Sigmoid colon (tissue), 7 donors: ENCODE data around the gene KIN. TPM values are rescaled to one million over a fixed set of nuclear protein-coding genes. Genes with fewer than 3 reads are reported as not detected.

Experiments
- DNase-seq: peaks from one replicate; pipeline ENCODE4 v3.0.0-alpha.2; 2019
- H3K27ac ChIP-seq, 4 donors: fragments of 200-600 bp; sonication (generic); one replicate each; pipeline ENCODE4 v1.5.1; 2016 to 2019; ENCODE audit warnings: mild to moderate bottlenecking in 1 of 4
- H3K27me3 ChIP-seq, 3 donors: fragments of 200-600 bp; sonication (generic); one replicate each; pipeline ENCODE4 v1.5.1; 2019; ENCODE audit warnings: mild to moderate bottlenecking in 1 of 3
- H3K36me3 ChIP-seq, 4 donors: fragments of 200-600 bp; sonication (generic); one replicate each; pipeline ENCODE4 v1.5.1; 2016 to 2019
- H3K4me1 ChIP-seq, 4 donors: fragments of 200-600 bp; sonication (generic); one replicate each; pipeline ENCODE4 v1.5.1; 2017 to 2019
- H3K4me3 ChIP-seq, 4 donors: fragments of 200-600 bp; sonication (generic); one replicate each; pipeline ENCODE4 v1.5.1; 2017 to 2019; ENCODE audit warnings: mild to moderate bottlenecking in 2 of 4, moderate library complexity in 1 of 4
- H3K9me3 ChIP-seq, 4 donors: fragments of 200-600 bp in 3 of 4; sonication (generic) in 3 of 4; one replicate each; pipeline versions ENCODE4 v1.5.1 to v1.6.1; 2013 to 2019
- EP300 ChIP-seq, 4 donors: sonication (generic); formaldehyde crosslinking; IDR thresholded peaks; one replicate each; pipeline ENCODE4 v1.6.1; 2017; ENCODE audit warnings: antibody characterized with exemption in 4 of 4
- POLR2A ChIP-seq, 2 donors: fragments of 450-650 bp; IDR thresholded peaks; one replicate each; pipeline ENCODE4 v1.6.1; 2016; ENCODE audit warnings: antibody characterized with exemption in 2 of 2, mild to moderate bottlenecking in 2 of 2, moderate library complexity in 2 of 2
- POLR2AphosphoS5 ChIP-seq, 4 donors: sonication (generic); formaldehyde crosslinking; IDR thresholded peaks; one replicate each; pipeline ENCODE4 v1.6.1; 2017; ENCODE audit warnings: antibody characterized with exemption in 4 of 4
- WGBS, 2 donors: extraction: QIAGEN DNeasy Blood & Tissue Kit; methylation state at CpG; one replicate each; pipeline ENCODE4 v1.1.7; 2013; 5-methylcytosine and 5-hydroxymethylcytosine counted together
- intact Hi-C: fragments of 100-400 bp; cut with DNase I; formaldehyde crosslinking; loops from one replicate; pipeline ENCODE4 v1.15.1; 2023
- polyA plus RNA-seq, 3 donors: library from polyadenylated mRNA; stranded (reverse); fragments of 200-250 nt; gene quantifications; one replicate each; pipeline ENCODE4 v1.2.3, GENCODE V29; 2013
- total RNA-seq, 4 donors: library from RNA; depleted of rRNA; stranded (reverse); fragments of >200 nt; gene quantifications; one replicate each; pipeline ENCODE4 v1.1.0, GENCODE V29; 2016
- TF ChIP-seq, protein P1 (sequence below), 4 experiments: fragments of 450-650 bp in 3 of 4; fragments of 200-600 bp in 1 of 4; IDR thresholded peaks; one replicate each; pipeline ENCODE4 v1.5.1; 2016 to 2019; ENCODE audit warnings: antibody characterized with exemption in 4 of 4, mild to moderate bottlenecking in 3 of 4, moderate library complexity in 2 of 4
- donor health status: healthy with polysubstance abuse.
- donor health status: Bipolar disorder and iron deficiency.
- donor health status: healthy.

Gene KIN
- total and polyA plus RNA-seq, 7 donors: 5.9 to 17.2 (median 6.7) TPM

DNA sequence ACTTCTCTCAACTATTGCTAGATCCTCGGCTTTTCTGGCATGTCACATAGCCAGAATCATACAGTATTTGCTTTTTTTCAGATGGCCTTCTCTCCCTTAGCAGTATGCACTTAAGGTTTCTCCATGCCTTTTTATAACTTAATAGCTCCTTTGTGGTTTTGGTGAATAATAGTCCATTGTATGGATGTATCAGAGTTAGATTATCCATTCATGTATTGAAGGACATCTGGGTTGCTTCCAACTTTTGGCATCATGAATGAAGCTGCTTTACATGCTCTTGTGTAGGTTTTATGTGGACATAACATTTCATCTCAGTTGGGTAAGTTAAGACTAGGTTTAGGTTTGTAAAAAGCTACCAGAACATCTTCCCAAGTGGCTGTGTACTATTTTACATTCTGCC lies 4.7 kb upstream of the KIN start:
- Histone ChIP-seq H3K27me3 (no peaks in the 10 kb centered on the region), H3K4me3 (no peak overlapping the region), H3K36me3 (peaks cover 0 to 9% (median 8%) of the 10 kb centered on the region in 4 donors), H3K9me3 (no peaks in the 10 kb centered on the region), H3K27ac (no peak overlapping the region), H3K4me1 (peaks cover 0 to 64% (median 45%) of the 10 kb centered on the region in 4 donors)
- WGBS, 2 donors: 20 to 74% methylated on average over 1 of the region's 1 CpG
- no peak for DNase-seq
- intact Hi-C loops: no loop called here
- TF ChIP-seq POLR2A (IDR thresholded peaks at IDR 0.05): no peak
- TF ChIP-seq POLR2AphosphoS5 (IDR thresholded peaks at IDR 0.05): no peak
- TF ChIP-seq EP300 (IDR thresholded peaks at IDR 0.05): no peak
- TF ChIP-seq, protein P1, sequence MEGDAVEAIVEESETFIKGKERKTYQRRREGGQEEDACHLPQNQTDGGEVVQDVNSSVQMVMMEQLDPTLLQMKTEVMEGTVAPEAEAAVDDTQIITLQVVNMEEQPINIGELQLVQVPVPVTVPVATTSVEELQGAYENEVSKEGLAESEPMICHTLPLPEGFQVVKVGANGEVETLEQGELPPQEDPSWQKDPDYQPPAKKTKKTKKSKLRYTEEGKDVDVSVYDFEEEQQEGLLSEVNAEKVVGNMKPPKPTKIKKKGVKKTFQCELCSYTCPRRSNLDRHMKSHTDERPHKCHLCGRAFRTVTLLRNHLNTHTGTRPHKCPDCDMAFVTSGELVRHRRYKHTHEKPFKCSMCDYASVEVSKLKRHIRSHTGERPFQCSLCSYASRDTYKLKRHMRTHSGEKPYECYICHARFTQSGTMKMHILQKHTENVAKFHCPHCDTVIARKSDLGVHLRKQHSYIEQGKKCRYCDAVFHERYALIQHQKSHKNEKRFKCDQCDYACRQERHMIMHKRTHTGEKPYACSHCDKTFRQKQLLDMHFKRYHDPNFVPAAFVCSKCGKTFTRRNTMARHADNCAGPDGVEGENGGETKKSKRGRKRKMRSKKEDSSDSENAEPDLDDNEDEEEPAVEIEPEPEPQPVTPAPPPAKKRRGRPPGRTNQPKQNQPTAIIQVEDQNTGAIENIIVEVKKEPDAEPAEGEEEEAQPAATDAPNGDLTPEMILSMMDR (IDR thresholded peaks at IDR 0.05): no peak

DNA sequence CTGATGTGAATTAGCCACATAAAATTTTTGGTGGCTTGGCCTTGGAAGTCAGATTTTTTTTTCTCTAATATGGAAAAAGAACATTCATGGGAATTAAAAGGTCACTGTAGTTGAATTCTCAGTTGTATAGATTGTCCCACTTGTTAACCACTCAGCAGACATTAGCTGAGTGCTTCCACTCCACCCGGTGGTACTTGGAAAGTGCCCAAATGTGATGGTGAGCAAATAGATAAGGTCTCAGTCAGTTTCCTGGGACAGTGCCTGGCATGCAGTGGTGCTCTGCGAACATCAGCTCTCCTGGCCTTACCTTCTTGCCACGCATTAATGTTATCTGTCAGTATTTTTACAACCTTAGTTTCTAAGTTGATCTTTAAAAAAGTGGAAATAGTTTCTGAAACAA lies 1.6 kb upstream of the KIN start:
- Histone ChIP-seq H3K9me3 (no peaks in the 10 kb centered on the region), H3K36me3 (no peaks in the 10 kb centered on the region), H3K4me3 (peak overlapping the region in 3 of 4 donors; percentile 83 to 91 (median 91)), H3K4me1 (peaks cover 0 to 71% (median 52%) of the 10 kb centered on the region in 4 donors), H3K27ac (peak overlapping the region in 2 of 4 donors; percentile 87 to 89), H3K27me3 (no peaks in the 10 kb centered on the region)
- no peak for DNase-seq
- 15 to 45% methylated on average over 3 of the region's 3 CpGs for WGBS, 2 donors
- intact Hi-C loops: loop anchor here (2.0 to 10.0 kb wide), 4 partner anchors 29 to 1895 kb away; partner anchors contain the start of genes FBH1 and TAF3
- TF ChIP-seq POLR2A (IDR thresholded peaks at IDR 0.05) (no peak), EP300 (IDR thresholded peaks at IDR 0.05) (no peak), POLR2AphosphoS5 (IDR thresholded peaks at IDR 0.05) (no peak)
- TF ChIP-seq, protein P1 (IDR thresholded peaks at IDR 0.05): no peak

DNA sequence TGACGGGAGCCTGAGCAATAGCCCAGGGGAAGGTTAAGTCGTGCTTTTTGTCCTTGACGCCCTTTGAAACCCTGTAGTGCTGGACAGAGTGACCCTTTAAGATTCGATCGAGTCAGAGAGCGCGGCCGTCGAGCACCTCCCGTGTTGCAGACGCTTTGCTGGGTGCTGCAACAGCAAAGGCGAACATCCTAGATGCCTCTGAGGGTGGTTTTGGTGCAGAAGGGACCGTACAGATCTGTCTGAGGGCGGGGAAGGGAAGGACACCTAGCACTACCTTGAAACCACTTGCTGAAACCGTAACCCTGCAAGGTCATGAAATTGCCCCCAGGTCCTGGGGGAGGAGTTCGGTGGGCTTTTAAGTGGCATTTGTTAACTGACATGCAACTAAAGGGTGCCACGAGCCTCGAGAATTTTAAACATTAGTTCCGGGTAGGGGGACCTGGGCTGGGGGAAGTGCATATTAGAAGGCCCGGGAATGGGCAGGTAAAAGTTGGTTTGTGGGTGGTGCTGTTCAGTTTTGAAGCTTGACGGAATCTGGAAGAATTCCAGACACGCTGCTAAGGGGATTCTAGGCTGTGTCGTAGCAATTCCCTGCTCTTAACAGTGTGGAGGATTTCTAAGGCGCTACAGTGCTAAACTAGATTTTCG lies 970 bp upstream of the KIN start:
- intact Hi-C loops: loop anchor here (2.0 to 10.0 kb wide), 4 partner anchors 30 to 1894 kb away; partner anchors contain the start of genes FBH1 and TAF3
- WGBS, 2 donors: 1 to 3% methylated on average over 25 of the region's 25 CpGs

DNA sequence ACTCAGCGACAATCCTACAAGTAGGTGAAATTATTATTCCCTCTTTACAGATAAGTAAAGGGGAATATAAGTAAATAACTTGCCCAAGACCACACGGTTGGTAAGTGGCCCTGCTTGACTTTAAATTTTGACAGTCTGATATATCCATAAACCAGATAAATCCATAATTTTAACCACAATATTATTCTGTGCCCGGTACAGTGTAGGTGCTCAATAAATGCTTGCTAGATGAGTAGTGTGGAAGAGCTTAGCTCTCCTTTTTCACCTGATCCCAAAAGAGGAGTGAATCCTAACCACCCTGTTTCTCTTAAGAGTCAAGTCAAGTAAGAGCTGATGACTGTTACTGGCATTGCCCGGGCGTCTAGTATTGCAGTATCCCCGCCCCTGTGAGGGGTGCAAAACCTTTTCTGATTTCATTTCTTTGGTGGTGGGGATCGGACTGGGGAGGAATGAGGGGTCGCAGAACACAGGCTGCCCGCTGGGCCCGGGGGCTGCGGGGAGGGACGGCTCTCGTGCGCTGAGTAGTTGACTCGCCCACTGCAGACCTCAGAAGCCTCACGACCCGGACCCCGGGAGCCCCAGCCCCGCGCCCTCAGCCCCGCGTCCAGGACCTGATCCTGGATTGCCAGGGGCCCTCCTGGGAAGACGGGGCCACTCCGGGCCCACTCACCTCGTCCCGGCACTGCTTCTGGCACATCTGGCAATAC lies 490 bp downstream of the KIN start:
- intact Hi-C loops: loop anchor here (10.0 kb wide), 3 partner anchors 103 to 1893 kb away; partner anchors contain the start of gene FBH1
- WGBS, 2 donors: 2 to 3% methylated on average over 26 of the region's 26 CpGs
- peaks cover 0 to 6% (median 0%) of the 10 kb centered on the region in 4 donors for H3K36me3 ChIP-seq
- H3K27ac ChIP-seq: peak overlapping the region; percentile 87 to 91 (median 88)
- H3K4me3 ChIP-seq: peak overlapping the region; percentile 83 to 94 (median 91)
- peaks cover 0 to 57% (median 43%) of the 10 kb centered on the region in 4 donors for H3K4me1 ChIP-seq
- no peak for DNase-seq
- no peaks in the 10 kb centered on the region for H3K27me3 ChIP-seq
- no peak for TF ChIP-seq EP300 (IDR thresholded peaks at IDR 0.05)
- TF ChIP-seq POLR2AphosphoS5 (IDR thresholded peaks at IDR 0.05): no peak
- TF ChIP-seq POLR2A (IDR thresholded peaks at IDR 0.05): no peak
- TF ChIP-seq, protein P1 (IDR thresholded peaks at IDR 0.05): no peak
- H3K9me3 ChIP-seq: no peaks in the 10 kb centered on the region

More for the DNA sequence above, 970 bp upstream of the KIN start:
- TF ChIP-seq, protein P1 (IDR thresholded peaks at IDR 0.05): no peak
- TF ChIP-seq POLR2AphosphoS5 (IDR thresholded peaks at IDR 0.05) (no peak), POLR2A (IDR thresholded peaks at IDR 0.05) (no peak), EP300 (IDR thresholded peaks at IDR 0.05) (no peak)
- H3K27ac ChIP-seq: peak overlapping the region; percentile 87 to 91 (median 88)
- H3K27me3 ChIP-seq: no peaks in the 10 kb centered on the region
- peaks cover 0 to 71% (median 50%) of the 10 kb centered on the region in 4 donors for H3K4me1 ChIP-seq
- no peaks in the 10 kb centered on the region for H3K9me3 ChIP-seq
- H3K36me3 ChIP-seq: no peaks in the 10 kb centered on the region
- DNase-seq: no peak
- H3K4me3 ChIP-seq: peak overlapping the region; percentile 83 to 94 (median 91)
